Activated CD8-positive, alpha-beta memory T cell treated with anti-CD3 and anti-CD28 coated beads for 36 hours (primary cell): ENCODE data around the gene KRTAP10-4. TPM values are rescaled to one million over a fixed set of nuclear protein-coding genes. Genes with fewer than 3 reads are reported as not detected.
"Not testable (repeated sequence)": the region's sequence is repeated elsewhere in the genome, so short reads cannot be mapped to it uniquely, and the experiment has no call there.

Source experiments
- CTCF ChIA-PET: fragments of 350-600 bp; sonication (Branson Sonifier 250); formaldehyde crosslinking; loops from one replicate; lab custom pipeline; 2021; ENCODE audit warnings: antibody characterized with exemption; lab: Charles Lee
- POLR2A ChIA-PET: fragments of 350-600 bp; sonication (Branson Sonifier 250); formaldehyde crosslinking; loops from one replicate; lab custom pipeline; 2021; ENCODE audit warnings: antibody characterized with exemption; lab: Charles Lee
- total RNA-seq, 2 experiments: library from RNA; stranded (reverse); gene quantifications; one replicate each; pipeline ENCODE4 v1.2.3, GENCODE V29; 2021

Gene KRTAP10-4
- total RNA-seq, 2 experiments from 2014 or later: not detected

DNA sequence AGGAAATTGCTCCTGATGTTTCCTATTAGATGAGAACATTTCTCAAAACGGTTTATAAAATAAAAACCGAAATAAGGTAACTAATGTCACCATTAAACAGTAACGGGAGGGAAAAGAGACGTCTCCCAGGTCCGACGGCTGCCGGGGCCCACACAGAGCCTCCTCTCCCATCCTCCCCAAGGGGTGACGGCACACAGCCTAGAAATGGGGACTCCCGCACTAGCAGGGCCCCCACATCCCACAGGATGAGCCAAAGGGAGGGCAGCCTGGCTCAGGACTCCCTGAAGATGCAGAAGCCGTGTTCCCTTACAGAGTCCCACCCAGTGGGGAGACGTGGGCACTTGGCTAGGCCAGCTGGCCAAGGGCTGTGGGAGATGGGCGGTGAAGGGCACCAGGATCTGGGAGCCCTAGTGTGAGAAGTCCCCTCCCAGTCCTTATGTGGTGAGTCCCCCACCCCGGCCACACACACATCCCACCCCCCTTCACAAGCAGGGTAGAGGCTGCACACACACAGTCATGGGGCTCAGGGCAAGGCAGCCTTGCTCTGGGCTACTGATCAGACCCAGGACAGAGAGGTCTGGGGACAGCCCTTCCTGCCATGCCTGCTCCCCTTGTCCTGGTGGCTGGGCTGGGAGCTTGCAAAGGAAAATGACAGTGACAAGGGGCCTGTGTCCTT, 18.2 kb upstream of the KRTAP10-4 start:
- POLR2A ChIA-PET: no interaction called here

DNA sequence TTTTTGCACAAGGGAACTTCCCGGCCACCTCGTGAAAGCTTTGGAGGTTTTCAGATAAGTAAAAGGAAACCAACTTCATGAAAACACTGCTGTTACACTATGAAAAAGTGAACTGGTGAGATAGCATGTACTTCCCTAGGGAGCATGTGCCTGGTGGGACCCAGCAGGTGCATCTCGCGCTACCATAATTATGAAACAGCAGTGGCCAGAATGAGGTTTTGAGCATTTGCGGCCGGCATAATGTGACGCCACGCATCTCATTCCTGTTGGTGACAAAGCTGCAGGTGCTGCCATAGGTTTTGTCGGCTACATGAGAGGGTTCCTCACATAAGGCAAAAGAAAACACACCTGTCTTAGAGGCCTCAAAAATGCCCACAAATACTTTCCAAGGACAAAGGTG, 16.6 kb upstream of the KRTAP10-4 start:
- CTCF ChIA-PET: interaction anchor here (0.7 kb wide), 1 partner anchor 60 kb away, joined by 3 read pairs; no protein-coding TSS in a partner anchor
- POLR2A ChIA-PET: no interaction called here

More for the DNA sequence above, 18.2 kb upstream of the KRTAP10-4 start:
- CTCF ChIA-PET: no interaction called here

DNA sequence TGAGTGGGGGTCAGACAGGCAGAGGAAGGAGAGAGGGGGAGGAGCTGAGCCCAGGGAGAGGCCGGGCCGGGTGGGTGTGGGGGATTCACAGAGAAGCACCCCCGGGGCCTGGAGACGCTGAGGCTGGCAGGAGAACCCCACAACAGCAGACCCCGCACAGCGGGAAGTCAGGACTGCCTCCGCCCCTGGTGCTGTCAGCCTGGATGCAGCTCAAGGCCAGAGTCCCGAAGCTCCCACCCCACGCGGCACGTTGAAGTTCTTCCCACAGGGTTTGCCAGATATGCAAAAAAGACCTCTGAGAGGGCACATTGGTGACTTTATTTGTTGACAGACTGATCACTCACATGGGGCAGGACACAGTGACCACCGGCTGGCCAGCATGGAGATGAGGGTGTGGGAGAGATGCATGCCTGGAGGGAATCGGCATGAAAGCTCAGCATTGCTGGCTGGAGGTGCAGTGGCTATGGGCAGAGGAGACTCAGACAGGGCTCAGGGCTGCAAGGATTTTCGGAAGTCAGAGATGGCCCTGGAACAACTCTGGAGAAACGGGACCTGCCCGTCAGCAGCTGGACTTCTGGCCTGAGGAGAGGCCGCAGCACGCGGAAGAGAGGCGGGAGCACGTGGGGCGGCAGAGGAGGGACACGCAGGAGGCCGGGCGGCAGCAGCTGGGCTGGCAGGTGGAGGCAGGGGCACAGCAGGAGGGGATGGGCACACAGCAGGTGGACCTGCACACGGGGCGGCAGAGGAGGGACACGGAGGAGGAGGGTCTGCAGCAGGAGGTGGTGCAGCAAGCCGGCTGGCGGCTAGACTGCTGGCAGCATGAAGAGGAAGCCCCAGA, 15.8 kb upstream of the KRTAP10-4 start:
- POLR2A ChIA-PET: no interaction called here
- CTCF ChIA-PET: no interaction called here

GRCh38 chr21:44558329-44558675, 15.2 kb upstream of the KRTAP10-4 start:
- POLR2A ChIA-PET, CTCF ChIA-PET: not testable (repeated sequence)

DNA sequence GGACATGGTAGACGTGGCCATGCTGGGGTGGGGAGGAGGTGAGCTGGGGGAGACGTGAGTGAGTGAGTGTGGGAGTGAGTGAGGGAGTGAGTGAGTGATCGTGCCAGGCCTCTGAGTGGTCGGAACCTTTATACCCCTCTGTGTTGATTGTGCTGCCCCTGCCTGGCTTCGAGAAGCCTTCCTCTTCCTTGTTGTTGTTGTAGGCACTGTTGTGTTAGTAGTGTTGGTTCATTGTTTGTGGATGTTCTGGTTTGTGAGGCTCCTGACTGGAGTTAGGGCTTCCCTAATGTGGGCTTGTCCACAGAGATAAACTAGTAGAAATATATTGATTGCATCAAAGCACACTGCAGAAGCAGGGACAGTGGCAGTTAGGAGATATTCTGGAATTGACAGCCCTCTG, 14.8 kb upstream of the KRTAP10-4 start, which contains the start of gene KRTAP10-3:
Gene KRTAP10-3, minus strand, starts transcription at position 101 of the 400 bp plus-strand sequence. Its CDS starts 80 bp downstream, at position 21.
- ChIA-PET POLR2A (no interaction called here), CTCF (no interaction called here)

DNA sequence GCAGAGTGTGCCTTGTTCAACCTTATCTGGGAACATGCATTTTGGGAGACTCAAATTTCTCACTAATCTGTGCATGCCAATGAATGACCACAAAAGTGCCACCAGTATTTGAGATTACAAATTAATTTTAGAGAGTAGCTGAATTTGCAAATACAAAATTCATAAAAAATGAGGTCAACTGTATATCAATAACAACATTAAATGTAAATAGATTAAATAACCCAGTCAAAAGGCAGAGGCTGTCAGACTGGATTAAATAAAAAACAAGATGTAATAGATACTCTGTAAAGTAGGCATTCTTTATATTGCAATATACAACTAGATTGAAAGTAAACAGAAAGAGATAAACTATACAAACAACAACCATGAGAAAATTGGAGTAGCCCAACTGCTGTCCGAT, 9.4 kb upstream of the KRTAP10-4 start:
- ChIA-PET POLR2A (no interaction called here), CTCF (no interaction called here)

DNA sequence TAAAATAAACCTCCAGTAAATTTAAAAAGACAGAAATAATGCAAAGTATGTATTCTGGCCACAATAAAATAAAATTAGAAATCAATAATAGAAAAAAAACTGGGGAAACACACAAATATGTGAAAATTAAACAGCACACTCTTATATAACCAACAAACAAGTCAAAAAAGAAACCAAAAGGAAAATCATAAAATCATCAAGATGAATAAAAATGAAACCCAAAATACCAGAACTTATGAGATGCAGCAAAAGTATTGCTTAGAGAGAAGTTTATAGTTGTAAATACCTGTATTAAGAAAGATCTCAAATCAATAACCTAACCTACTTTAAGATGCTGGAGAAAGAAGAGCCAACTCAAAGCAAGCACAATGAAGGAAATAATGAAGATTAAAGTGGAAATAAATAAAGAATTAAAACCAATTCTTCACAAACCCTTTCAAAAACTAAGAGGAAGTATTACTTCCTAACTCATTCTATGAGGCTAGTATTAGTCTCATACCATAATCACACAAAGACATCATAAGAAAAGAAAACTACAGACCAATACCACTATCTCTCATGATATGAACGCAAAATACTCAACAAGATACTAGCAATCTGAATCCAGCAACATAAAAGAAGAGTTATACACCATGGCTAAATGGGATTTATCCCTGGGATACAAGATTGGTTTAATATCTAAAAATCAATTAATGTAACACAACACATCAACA, 8.5 kb upstream of the KRTAP10-4 start:
- CTCF ChIA-PET: no interaction called here

DNA sequence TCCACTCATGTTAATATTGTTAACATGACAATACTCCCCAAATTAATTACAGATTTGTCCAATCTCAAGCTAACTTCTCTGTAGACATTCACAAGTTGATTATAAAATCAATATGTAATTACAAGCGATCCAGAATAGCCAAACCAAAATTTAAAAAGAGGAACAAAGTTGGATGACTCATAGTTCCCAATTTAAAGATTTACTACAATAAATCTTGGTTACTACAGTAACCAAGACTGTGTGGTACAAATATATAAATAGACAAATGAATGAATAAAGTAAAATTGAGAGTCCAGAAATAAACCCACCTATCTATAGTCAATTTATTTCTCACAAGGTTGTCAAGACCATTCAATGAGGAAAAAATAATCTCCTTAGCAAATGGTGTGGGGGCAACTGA, 7.1 kb upstream of the KRTAP10-4 start:
- POLR2A ChIA-PET: no interaction called here
- CTCF ChIA-PET: no interaction called here

More for the DNA sequence above, 8.5 kb upstream of the KRTAP10-4 start:
- POLR2A ChIA-PET: no interaction called here

DNA sequence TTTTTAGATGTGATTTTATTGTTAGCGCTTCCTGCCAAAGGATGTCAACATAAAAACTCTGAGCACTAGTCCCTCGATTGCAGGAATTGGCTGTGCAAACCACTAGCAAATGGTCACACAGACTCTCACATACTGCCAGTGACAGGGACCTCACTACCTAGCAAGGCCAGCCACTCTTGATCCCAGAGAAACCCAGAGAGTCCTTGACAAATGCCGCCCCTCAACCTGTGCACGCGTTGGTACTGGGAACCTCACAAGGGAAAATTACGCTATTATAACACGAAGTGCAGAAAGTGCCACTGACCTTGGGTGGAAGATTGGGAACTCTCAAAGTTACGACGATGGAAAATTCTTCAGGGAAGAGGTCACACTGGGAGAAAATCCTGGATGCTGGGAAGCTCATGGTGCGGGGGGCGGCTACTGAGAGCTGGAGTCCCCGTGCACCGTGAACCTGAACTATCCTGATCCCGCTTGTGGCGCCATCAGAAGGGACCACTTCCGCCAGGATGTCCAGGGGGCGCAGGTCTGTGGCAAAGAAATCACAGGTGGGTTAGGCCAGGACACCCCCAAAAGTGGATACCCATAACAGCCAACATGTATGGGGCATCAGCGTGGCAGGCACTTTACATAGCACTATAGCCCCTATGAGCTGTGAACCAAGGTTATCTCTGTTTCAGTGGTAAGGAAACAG, 5.9 kb upstream of the KRTAP10-4 start:
- POLR2A ChIA-PET: interaction anchor here (0.6 kb wide), 1 partner anchor 528 kb away, joined by 3 read pairs; no protein-coding TSS in a partner anchor
- CTCF ChIA-PET: no interaction called here

DNA sequence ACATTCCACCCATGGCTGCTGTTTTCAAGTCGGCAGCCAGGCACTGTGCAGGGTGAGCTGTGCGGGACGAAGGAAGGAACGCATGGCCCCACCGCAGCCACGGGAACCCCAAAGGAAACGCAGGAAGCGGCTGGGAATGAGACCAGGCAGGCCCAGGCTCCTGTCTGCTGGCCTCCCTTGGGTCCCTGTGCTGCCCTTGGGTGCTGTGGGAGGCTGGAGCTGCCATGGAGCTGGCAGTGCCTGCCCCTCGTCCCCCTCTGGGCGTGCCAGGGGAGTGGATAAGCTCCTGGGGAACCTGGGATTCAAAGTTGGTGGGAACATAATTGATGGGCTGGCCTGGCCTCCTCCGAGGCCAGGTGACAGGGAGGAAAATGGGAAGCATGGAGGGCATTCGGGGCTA, 5.3 kb upstream of the KRTAP10-4 start:
- POLR2A ChIA-PET: interaction anchor here (0.6 kb wide), 1 partner anchor 528 kb away, joined by 3 read pairs; no protein-coding TSS in a partner anchor
- CTCF ChIA-PET: no interaction called here

DNA sequence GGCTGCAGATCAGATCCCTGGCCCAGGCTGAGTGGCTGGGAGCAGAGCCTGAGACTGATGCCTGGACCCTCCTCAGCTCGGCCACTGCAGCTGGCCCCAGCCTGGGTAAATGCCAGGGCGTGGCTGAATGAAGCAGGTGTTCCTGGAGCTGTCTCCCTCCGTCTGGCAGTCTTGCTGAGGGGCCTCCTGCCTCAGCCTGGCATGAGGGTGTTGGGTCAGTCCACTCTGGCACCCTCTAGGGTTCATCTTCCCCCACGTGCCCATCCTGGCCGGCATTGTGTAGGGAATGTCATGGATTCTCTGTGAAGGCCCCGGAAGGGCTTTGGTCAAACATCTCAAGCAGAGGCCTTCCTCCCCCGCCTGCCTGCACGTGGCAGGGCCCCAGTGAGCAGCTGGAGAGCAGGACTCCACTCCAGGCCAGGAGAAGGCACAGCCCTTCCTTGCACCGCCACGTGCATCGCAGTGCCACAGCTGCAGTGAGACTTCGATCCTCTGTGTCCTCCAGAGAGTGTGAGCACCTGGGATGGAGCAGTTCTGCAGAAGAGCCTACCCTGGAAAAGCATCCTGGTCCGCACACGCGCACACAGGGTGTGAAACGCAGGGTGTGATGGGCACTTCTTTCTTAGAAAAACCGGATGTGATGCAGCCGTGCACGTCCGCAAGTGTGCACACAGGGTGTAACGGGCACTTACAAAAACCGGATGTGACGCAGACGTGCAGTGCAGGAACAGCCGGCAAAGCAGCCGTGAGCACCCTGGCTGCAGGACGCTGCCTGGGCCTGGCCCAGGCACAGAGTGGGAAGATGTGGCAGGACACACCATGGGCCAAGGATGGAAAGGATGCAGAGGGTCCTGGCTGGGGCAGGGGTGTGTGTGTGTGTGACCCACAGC, 4.6 kb upstream of the KRTAP10-4 start:
- CTCF ChIA-PET: no interaction called here
- POLR2A ChIA-PET: no interaction called here

DNA sequence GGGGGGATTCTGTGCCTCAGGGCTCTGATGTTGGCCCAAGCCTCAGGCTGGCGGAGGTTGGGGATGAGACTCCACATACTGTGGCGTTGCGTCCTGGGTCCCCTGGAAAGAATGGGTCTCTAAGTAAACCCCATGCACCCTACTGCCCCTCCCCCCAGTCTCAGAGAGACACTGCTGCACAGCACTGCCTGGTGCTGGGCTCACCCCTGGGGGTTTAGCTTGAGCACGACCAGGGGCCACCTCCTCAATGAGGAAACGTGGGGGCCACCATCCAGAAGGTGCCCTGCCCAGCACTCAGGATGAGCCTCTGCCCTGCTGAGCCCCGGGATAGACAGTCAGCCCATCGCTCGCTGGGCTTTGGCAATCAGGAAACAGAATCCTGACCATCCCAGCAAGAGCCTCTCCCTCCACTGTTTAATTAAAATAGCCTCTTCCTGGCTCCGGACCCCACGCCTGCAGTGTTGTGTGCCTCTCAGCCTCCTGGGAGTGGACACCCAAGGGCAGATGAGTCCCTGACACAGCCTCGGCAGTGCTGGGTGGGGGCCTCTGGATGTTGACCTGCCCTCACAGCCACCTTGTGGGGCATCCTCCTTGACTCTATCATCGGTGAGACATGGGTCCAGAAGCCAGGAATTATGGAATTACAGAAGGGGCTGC, 3.5 kb upstream of the KRTAP10-4 start:
- POLR2A ChIA-PET: no interaction called here

GRCh38 chr21:44571296-44571695, 2.2 kb upstream of the KRTAP10-4 start:
- POLR2A ChIA-PET: no interaction called here
- CTCF ChIA-PET: no interaction called here

More for the DNA sequence above, 3.5 kb upstream of the KRTAP10-4 start:
- CTCF ChIA-PET: no interaction called here

GRCh38 chr21:44571844-44572782, 1.4 kb upstream of the KRTAP10-4 start:
- POLR2A ChIA-PET: no interaction called here
- CTCF ChIA-PET: no interaction called here

- ChIA-PET POLR2A (no interaction called here), CTCF (no interaction called here)
These were observed 458 bp upstream of the KRTAP10-4 start for GRCh38 chr21:44572959-44573583.

DNA sequence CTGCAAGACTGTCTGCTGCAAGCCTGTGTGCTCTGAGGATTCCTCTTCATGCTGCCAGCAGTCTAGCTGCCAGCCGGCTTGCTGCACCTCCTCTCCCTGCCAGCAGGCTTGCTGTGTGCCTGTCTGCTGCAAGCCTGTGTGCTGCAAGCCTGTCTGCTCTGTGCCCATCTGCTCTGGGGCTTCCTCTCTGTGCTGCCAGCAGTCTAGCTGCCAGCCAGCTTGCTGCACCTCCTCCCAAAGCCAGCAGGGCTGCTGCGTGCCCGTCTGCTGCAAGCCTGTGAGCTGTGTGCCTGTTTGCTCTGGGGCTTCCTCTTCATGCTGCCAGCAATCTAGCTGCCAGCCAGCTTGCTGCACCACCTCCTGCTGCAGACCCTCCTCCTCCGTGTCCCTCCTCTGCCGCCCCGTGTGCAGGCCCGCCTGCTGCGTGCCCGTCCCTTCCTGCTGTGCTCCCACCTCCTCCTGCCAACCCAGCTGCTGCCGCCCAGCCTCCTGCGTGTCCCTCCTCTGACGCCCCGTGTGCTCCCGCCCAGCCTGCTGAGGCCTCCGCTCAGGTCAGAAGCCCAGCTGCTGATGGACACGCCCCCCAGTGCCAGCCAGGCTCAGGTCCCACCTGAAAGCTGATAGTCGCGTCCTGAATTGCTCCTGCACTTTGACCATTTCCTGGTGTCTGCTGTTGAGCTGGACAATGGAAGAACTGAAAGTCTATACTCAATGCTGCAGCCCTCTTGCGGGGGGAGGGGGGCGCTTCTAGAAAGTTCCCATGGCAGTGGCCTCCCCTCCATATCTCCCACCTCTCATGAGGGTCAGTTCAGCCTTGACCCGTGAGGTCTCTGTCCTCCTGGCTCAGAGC, 1.2 kb downstream of the KRTAP10-4 start:
- ChIA-PET POLR2A (no interaction called here), CTCF (no interaction called here)
